Mucosa of rectum (tissue), 2 donors: ENCODE measurements around the gene MYCN.
"Not testable (repeated sequence)": the region's sequence is repeated elsewhere in the genome, so short reads cannot be mapped to it uniquely, and the experiment has no call there.

Experiments used
- H3K27ac ChIP-seq, 2 donors: one replicate each; pipeline ENCODE4 v1.7.0; 2013; ENCODE audit warnings: inconsistent platforms in 2 of 2, low read depth in 2 of 2, low read length in 2 of 2
- H3K27me3 ChIP-seq, 2 donors: one replicate each; pipeline ENCODE4 v1.7.0; 2013; ENCODE audit warnings: low read length in 2 of 2; ENCODE audit not compliant: control insufficient read depth in 2 of 2, insufficient read depth in 2 of 2
- H3K36me3 ChIP-seq, 2 donors: one replicate each; pipeline ENCODE4 v1.7.0; 2013; ENCODE audit warnings: low read length in 2 of 2; ENCODE audit not compliant: control insufficient read depth in 2 of 2, insufficient read depth in 2 of 2
- H3K4me1 ChIP-seq, 2 donors: one replicate each; pipeline ENCODE4 v1.7.0; 2013; ENCODE audit warnings: low read length in 2 of 2, mild to moderate bottlenecking in 1 of 2; ENCODE audit not compliant: control insufficient read depth in 2 of 2, insufficient read depth in 2 of 2
- H3K4me3 ChIP-seq, 2 donors: one replicate each; pipeline ENCODE4 v1.7.0; 2013; ENCODE audit warnings: low read length in 2 of 2
- H3K9ac ChIP-seq, 2 donors: one replicate each; pipeline ENCODE4 v1.7.0; 2013; ENCODE audit warnings: low read length in 2 of 2, low read depth in 1 of 2, mild to moderate bottlenecking in 1 of 2
- H3K9me3 ChIP-seq, 2 donors: one replicate each; pipeline ENCODE4 v1.7.0; 2013; ENCODE audit warnings: low read length in 2 of 2; ENCODE audit not compliant: control insufficient read depth in 2 of 2
- donor health status: healthy.
- donor health status: Normal muscosa, but diverticular disease.

MYCN gene

GRCh38 chr2:15908371-15908770 is 32.0 kb upstream of the MYCN start:
- H3K4me1 ChIP-seq, result no peaks in the 10 kb centered on the region
- H3K9ac ChIP-seq, result no peak overlapping the region
- H3K36me3 ChIP-seq, result no peaks in the 10 kb centered on the region
- no peaks in the 10 kb centered on the region for H3K27me3 ChIP-seq
- H3K9me3 ChIP-seq, result no peaks in the 10 kb centered on the region
- no peak overlapping the region for H3K27ac ChIP-seq
- H3K4me3 ChIP-seq, result no peak overlapping the region

GRCh38 chr2:15909157-15909556 is 31.2 kb upstream of the MYCN start:
- Histone ChIP-seq H3K4me1 (no peaks in the 10 kb centered on the region), H3K4me3 (no peak overlapping the region)

DNA sequence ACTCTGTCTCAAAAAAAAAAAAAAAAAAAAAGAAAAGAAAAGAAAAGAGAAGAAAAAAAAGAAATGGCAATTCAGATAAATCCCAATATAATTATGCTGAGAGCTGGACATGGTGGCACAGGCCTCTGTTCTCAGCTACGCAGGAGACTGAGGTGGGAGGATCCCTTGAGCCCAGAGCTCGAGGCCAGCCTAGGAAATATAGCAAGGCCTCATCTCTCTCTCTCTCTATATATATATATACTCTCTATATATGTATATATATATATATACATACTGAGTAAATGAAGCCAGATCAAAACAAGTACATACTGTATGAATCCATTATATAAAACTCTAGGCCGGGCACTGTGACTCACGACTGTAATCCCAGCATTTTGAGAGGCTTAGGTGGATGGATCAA is 30.6 kb upstream of the MYCN start:
- no peak overlapping the region for H3K27ac ChIP-seq

More at GRCh38 chr2:15909157-15909556, 31.2 kb upstream of the MYCN start:
- Histone ChIP-seq H3K36me3 (no peaks in the 10 kb centered on the region), H3K9ac (no peak overlapping the region), H3K27me3 (no peaks in the 10 kb centered on the region), H3K9me3 (no peaks in the 10 kb centered on the region), H3K27ac (no peak overlapping the region)

GRCh38 chr2:15911270-15911669 is 29.1 kb upstream of the MYCN start:
- not testable (repeated sequence) for H3K4me3 ChIP-seq, H3K9me3 ChIP-seq, H3K27ac ChIP-seq, H3K36me3 ChIP-seq, H3K4me1 ChIP-seq, H3K27me3 ChIP-seq, H3K9ac ChIP-seq

More for the DNA sequence above, 30.6 kb upstream of the MYCN start:
- Histone ChIP-seq H3K27me3 (no peaks in the 10 kb centered on the region), H3K9me3 (no peaks in the 10 kb centered on the region), H3K4me1 (no peaks in the 10 kb centered on the region), H3K9ac (no peak overlapping the region), H3K4me3 (no peak overlapping the region), H3K36me3 (no peaks in the 10 kb centered on the region)

GRCh38 chr2:15911686-15912085 is 28.7 kb upstream of the MYCN start:
- Histone ChIP-seq H3K27me3 (no peaks in the 10 kb centered on the region), H3K36me3 (no peaks in the 10 kb centered on the region), H3K9me3 (no peaks in the 10 kb centered on the region), H3K27ac (no peak overlapping the region), H3K4me1 (no peaks in the 10 kb centered on the region), H3K9ac (no peak overlapping the region), H3K4me3 (no peak overlapping the region)

DNA sequence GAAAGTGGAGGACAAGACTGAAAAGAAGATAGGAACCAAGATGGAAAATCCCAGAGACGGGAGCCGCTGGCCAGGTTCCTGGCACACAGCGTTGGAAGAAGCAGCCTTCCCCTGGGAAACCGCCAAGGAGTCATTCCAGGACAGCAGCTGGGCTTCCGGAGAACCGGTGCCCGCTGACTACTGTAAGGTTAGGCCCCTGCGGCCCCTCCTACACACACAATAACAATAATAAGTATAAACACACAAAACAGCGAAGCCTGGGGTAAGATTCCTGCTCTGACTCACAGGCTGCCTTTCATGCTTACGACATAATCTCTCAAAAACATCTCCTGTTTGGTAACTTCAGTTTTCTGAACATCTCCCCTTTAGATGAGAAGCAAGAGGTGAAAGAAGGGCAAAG is 28.1 kb upstream of the MYCN start:
- no peaks in the 10 kb centered on the region for H3K36me3 ChIP-seq
- H3K4me1 ChIP-seq, result no peaks in the 10 kb centered on the region
- H3K4me3 ChIP-seq, result no peak overlapping the region
- H3K27me3 ChIP-seq, result no peaks in the 10 kb centered on the region
- H3K9me3 ChIP-seq, result no peaks in the 10 kb centered on the region
- no peak overlapping the region for H3K27ac ChIP-seq
- H3K9ac ChIP-seq, result no peak overlapping the region

DNA sequence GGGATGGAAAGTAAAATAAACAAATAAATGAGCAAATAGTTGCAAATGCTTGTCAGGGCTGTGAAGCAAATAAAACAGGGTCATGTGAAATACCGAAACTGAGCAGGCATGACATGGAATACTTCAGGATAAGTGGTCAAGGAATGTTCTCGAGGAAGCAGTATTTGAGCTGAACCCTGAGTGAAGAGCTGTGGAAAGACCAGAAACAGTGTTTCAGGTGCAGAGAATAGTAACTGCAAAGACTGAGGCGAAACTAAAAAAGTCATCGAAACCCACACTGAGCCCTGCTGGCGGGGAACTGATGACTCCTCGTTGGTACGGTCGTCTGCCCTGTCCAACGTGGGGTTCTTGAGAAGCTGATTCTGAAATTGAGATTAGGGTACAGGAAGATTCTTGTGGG is 27.2 kb upstream of the MYCN start:
- Histone ChIP-seq H3K27ac (no peak overlapping the region), H3K36me3 (no peaks in the 10 kb centered on the region), H3K9ac (no peak overlapping the region), H3K27me3 (no peaks in the 10 kb centered on the region), H3K9me3 (no peaks in the 10 kb centered on the region), H3K4me1 (no peaks in the 10 kb centered on the region), H3K4me3 (no peak overlapping the region)

- H3K9me3 ChIP-seq, result no peaks in the 10 kb centered on the region
- H3K36me3 ChIP-seq, result no peaks in the 10 kb centered on the region
- no peak overlapping the region for H3K9ac ChIP-seq
- no peak overlapping the region for H3K4me3 ChIP-seq
- no peak overlapping the region for H3K27ac ChIP-seq
- no peaks in the 10 kb centered on the region for H3K27me3 ChIP-seq
- H3K4me1 ChIP-seq, result no peaks in the 10 kb centered on the region
These were observed 25.6 kb upstream of the MYCN start for GRCh38 chr2:15914596-15915385.

- H3K4me3 ChIP-seq, H3K27ac ChIP-seq, H3K4me1 ChIP-seq, H3K27me3 ChIP-seq, H3K36me3 ChIP-seq, H3K9ac ChIP-seq, H3K9me3 ChIP-seq: not testable (repeated sequence)
These were observed 24.8 kb upstream of the MYCN start for GRCh38 chr2:15915546-15915945.

DNA sequence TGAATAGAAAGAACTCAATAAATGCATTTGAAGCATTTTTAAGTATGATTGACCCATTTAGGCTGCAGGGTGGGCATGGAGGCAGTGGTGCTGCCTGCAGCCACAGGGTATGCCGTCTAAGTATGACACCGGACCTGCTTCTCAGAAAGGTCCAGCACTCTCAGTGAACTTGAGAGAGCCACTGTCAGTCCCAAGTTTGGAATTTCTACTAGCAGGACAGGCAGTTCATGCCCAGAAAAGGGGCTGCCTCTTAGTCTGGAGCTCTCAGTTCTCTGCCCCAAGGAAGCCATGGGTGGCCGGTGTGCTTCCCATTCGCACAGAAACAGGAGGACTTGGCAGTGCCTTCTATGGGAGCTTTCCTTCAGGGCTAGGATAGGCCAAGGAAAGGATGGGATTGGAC is 24.0 kb upstream of the MYCN start:
- H3K27me3 ChIP-seq, result no peaks in the 10 kb centered on the region
- no peak overlapping the region for H3K27ac ChIP-seq
- no peak overlapping the region for H3K9ac ChIP-seq
- H3K9me3 ChIP-seq, result no peaks in the 10 kb centered on the region
- H3K36me3 ChIP-seq, result no peaks in the 10 kb centered on the region
- no peaks in the 10 kb centered on the region for H3K4me1 ChIP-seq
- no peak overlapping the region for H3K4me3 ChIP-seq
